SK-N-SH (cell line): ENCODE data around the gene IER3IP1. TPM values are rescaled to one million over a fixed set of nuclear protein-coding genes. Genes with fewer than 3 reads are reported as not detected.

ENCODE experiments used
- CTCF ChIA-PET: fragments of 300-600, 350-600 bp; formaldehyde crosslinking; extraction: SDS; loops from one replicate; lab custom pipeline; 2021; lab: Yijun Ruan, JAX
- POLR2A ChIA-PET: fragments of 350-600 bp; sonication (Branson Sonifier 250); formaldehyde crosslinking; extraction: SDS; loops from one replicate; lab custom pipeline; 2020; ENCODE audit warnings: antibody characterized with exemption, inconsistent platforms; lab: Yijun Ruan, JAX
- DNase-seq: peaks from one replicate; pipeline ENCODE4 v3.0.0; 2012
- H2AFZ ChIP-seq: fragments of 200-600 bp; sonication (generic); 2 replicates; pipeline ENCODE4 v1.8.1; 2016; ENCODE audit warnings: antibody characterized with exemption, mild to moderate bottlenecking, low read depth
- H3F3A ChIP-seq: fragments of 200-600 bp; sonication (generic); replicated peaks from 2 replicates; pipeline ENCODE3; 2016; ENCODE audit warnings: antibody characterized with exemption, mild to moderate bottlenecking; ENCODE audit not compliant: insufficient read depth
- H3K27ac ChIP-seq, 2 experiments: fragments of 200-500 bp in 1 of 2; fragments of 200-600 bp in 1 of 2; sonication (Bioruptor generic) in 1 of 2; sonication (generic), shearing (Covaris generic) in 1 of 2; 2 replicates each; pipeline versions ENCODE4 v1.5.1 to v1.6.1; 2014 to 2016; ENCODE audit warnings: low read depth in 2 of 2, inconsistent platforms in 1 of 2, low read length in 1 of 2, mild to moderate bottlenecking in 1 of 2, mixed read lengths in 1 of 2
- H3K27me3 ChIP-seq: fragments of 200-600 bp; sonication (generic), shearing (Covaris generic); 2 replicates; pipeline ENCODE4 v1.6.1; 2016; ENCODE audit warnings: mixed run types; ENCODE audit not compliant: insufficient read depth
- H3K36me3 ChIP-seq, 2 experiments: fragments of 200-500 bp in 1 of 2; fragments of 200-600 bp in 1 of 2; sonication (Bioruptor generic) in 1 of 2; sonication (generic) in 1 of 2; replicated peaks in 1 of 2; 2 replicates each; pipeline versions ENCODE3 to v1.5.1; 2014 to 2016; ENCODE audit warnings: low read length in 1 of 2, mild to moderate bottlenecking in 1 of 2; ENCODE audit not compliant: insufficient read depth in 2 of 2, control insufficient read depth in 1 of 2
- H3K4me1 ChIP-seq, 2 experiments: fragments of 200-500 bp in 1 of 2; fragments of 200-600 bp in 1 of 2; sonication (Bioruptor generic) in 1 of 2; sonication (generic), shearing (Covaris generic) in 1 of 2; 2 replicates each; pipeline versions ENCODE4 v1.5.1 to v1.6.1; 2014 to 2016; ENCODE audit warnings: low read depth in 1 of 2, low read length in 1 of 2, mixed run types in 1 of 2; ENCODE audit not compliant: insufficient read depth in 2 of 2, control insufficient read depth in 1 of 2
- H3K4me2 ChIP-seq: fragments of 200-600 bp; sonication (generic), shearing (Covaris generic); 2 replicates; pipeline ENCODE4 v1.6.1; 2017; ENCODE audit warnings: mixed run types
- H3K4me3 ChIP-seq, 2 experiments: fragments of 200-500 bp in 1 of 2; fragments of 200-600 bp in 1 of 2; sonication (Bioruptor generic) in 1 of 2; sonication (generic), shearing (Covaris generic) in 1 of 2; 2 replicates each; pipeline versions ENCODE4 v1.5.1 to v1.8.1; 2014 to 2016; ENCODE audit warnings: low read depth in 2 of 2, inconsistent platforms in 1 of 2, low read length in 1 of 2, mild to moderate bottlenecking in 1 of 2, mixed read lengths in 1 of 2, moderate library complexity in 1 of 2
- H3K79me2 ChIP-seq: fragments of 200-600 bp; sonication (generic); 2 replicates; pipeline ENCODE4 v1.8.1; 2017; ENCODE audit warnings: mild to moderate bottlenecking; ENCODE audit not compliant: insufficient read depth
- H3K9ac ChIP-seq: fragments of 200-600 bp; sonication (generic); 2 replicates; pipeline ENCODE4 v1.6.1; 2017; ENCODE audit warnings: mixed run types
- H3K9me2 ChIP-seq: fragments of 200-600 bp; sonication (generic); 2 replicates; pipeline ENCODE4 v1.6.1; 2017; ENCODE audit warnings: mixed run types
- H3K9me3 ChIP-seq: fragments of 200-600 bp; sonication (generic); 2 replicates; pipeline ENCODE4 v1.6.1; 2017; ENCODE audit warnings: mixed run types, mild to moderate bottlenecking, moderate library complexity
- H4K20me1 ChIP-seq: fragments of 200-600 bp; sonication (generic); 2 replicates; pipeline ENCODE4 v1.6.1; 2017; ENCODE audit warnings: mild to moderate bottlenecking, mixed run types; ENCODE audit not compliant: insufficient read depth
- FOXJ3 ChIP-seq: sonication (generic); formaldehyde crosslinking; IDR thresholded peaks from 2 replicates; pipeline ENCODE4 v1.5.1; 2020; ENCODE audit warnings: mild to moderate bottlenecking, missing genetic modification reagents
- GATA2 ChIP-seq: sonication (generic); formaldehyde crosslinking; IDR thresholded peaks from 2 replicates; pipeline ENCODE4 v1.5.0; 2020; ENCODE audit warnings: mild to moderate bottlenecking, missing genetic modification reagents
- JUND ChIP-seq: IDR thresholded peaks from 2 replicates; pipeline ENCODE4 v1.4.0; 2012
- MEF2A ChIP-seq: IDR thresholded peaks from 2 replicates; pipeline ENCODE4 v1.4.0; 2012; ENCODE audit warnings: low read depth, borderline replicate concordance
- TCF12 ChIP-seq: IDR thresholded peaks from 2 replicates; pipeline ENCODE4 v1.4.0; 2012
- YY1 ChIP-seq: IDR thresholded peaks from 2 replicates; pipeline ENCODE4 v1.4.0; 2012; ENCODE audit warnings: low read depth, mild to moderate bottlenecking
- WGBS: methylation state at CpG from one replicate; pipeline ENCODE4 v1.1.6; 2017; ENCODE audit warnings: low lambda C conversion rate; 5-methylcytosine and 5-hydroxymethylcytosine counted together
- polyA plus RNA-seq, 3 experiments: library from polyadenylated mRNA; depleted of rRNA; stranded (reverse); fragments of >200 nt; gene quantifications; 2 replicates each; pipeline ENCODE4 v1.2.3, GENCODE V29; 2012
- small RNA-seq, 7 experiments: library from RNA; depleted of rRNA; stranded (forward); fragments of <200 nt; gene quantifications; one replicate each; pipeline ENCODE3, GENCODE V24; 2012
- TF ChIP-seq, protein P1 (sequence below): IDR thresholded peaks from 2 replicates; pipeline ENCODE4 v1.4.0; 2012; ENCODE audit warnings: low read depth, borderline replicate concordance

Gene IER3IP1
- polyA plus RNA-seq, 1 of the 3 experiments (the other 2 are of a cell fraction): 13.7 TPM

- TF ChIP-seq, protein P1, sequence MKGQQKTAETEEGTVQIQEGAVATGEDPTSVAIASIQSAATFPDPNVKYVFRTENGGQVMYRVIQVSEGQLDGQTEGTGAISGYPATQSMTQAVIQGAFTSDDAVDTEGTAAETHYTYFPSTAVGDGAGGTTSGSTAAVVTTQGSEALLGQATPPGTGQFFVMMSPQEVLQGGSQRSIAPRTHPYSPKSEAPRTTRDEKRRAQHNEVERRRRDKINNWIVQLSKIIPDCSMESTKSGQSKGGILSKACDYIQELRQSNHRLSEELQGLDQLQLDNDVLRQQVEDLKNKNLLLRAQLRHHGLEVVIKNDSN: no peak
- TF ChIP-seq TCF12 (no peak), MEF2A (no peak), FOXJ3 (CRISPR knock-in tag) (no peak)
Measured at GRCh38 chr18:47108998-47109405, 67.2 kb downstream of the IER3IP1 start (continued).

DNA sequence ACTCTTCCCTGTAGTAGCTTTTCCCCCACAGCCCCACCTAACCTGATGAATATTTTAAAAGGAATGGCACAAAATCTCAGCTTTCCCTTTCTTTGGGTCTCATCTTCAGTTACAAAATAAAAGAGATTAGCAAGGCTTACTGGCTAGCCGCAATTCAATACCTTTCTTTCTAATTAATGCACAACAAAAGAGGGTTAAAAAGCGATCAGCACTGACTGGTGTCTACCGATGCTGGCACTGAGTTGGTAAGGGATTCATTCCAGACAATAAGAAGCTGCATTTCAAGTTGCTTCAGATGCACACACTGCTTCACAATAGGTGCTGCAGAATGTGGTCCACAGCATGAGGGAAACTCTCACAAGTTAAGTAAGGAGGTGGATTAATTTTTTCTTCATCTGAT is 67.8 kb downstream of the IER3IP1 start:
- no peak for DNase-seq
- H3K36me3 ChIP-seq: peaks cover 43 to 92% of the 10 kb centered on the region in 2 experiments
- 78% methylated on average over 3 of the region's 3 CpGs for WGBS
- H3K9me3 ChIP-seq: no peaks in the 10 kb centered on the region
- H3K4me1 ChIP-seq: peaks cover 0 to 10% of the 10 kb centered on the region in 2 experiments; a peak in 1 of 4 replicates
- no peak overlapping the region for H3K9ac ChIP-seq
- ChIA-PET CTCF (interaction anchor here (1.6 to 11.0 kb wide), 5 partner anchors 9 to 640 kb away, joined by 5 to 67 read pairs (median 9); no protein-coding TSS in a partner anchor), POLR2A (no interaction called here)
- H3F3A ChIP-seq: no peaks in the 10 kb centered on the region
- TF ChIP-seq, protein P1: no peak
- TF ChIP-seq YY1 (no peak), GATA2 (CRISPR knock-in tag) (no peak), JUND (no peak)
- no peaks in the 10 kb centered on the region for H3K27me3 ChIP-seq
- no peak overlapping the region for H3K4me2 ChIP-seq
- H3K4me3 ChIP-seq: no peak overlapping the region
- H3K79me2 ChIP-seq: no peaks in the 10 kb centered on the region
- H3K9me2 ChIP-seq: no peaks in the 10 kb centered on the region
- H3K27ac ChIP-seq: no peak overlapping the region
- H2AFZ ChIP-seq: no peak overlapping the region
- no peaks in the 10 kb centered on the region for H4K20me1 ChIP-seq

Small RNAs within 50 kb of the gene (small RNA-seq; reads per million reads assigned to genes)
- 0 reads per million in 7 experiments for gene AC012254.4

Other genes with a start within 250 kb of the IER3IP1 start
- not detected in 2 replicates for gene ELOA2, start 140.7 kb downstream of the IER3IP1 start, polyA plus RNA-seq (2012; rRNA removed)
- gene HDHD2, start 25.9 kb downstream of the IER3IP1 start, polyA plus RNA-seq (2012; rRNA removed): 10.5 and 10.6 TPM in 2 replicates
- not detected in 2 replicates for gene SKOR2, start 75.3 kb upstream of the IER3IP1 start, polyA plus RNA-seq (2012; rRNA removed)